A172 (cell line): ENCODE measurements around the gene IGF2R. TPM values are rescaled to one million over a fixed set of nuclear protein-coding genes. Genes with fewer than 3 reads are reported as not detected.
"Not testable (repeated sequence)": the region's sequence is repeated elsewhere in the genome, so short reads cannot be mapped to it uniquely, and the experiment has no call there.

Experiments
- DNase-seq: peaks from one replicate; pipeline ENCODE4 v3.0.0-alpha.2; 2015; ENCODE audit warnings: low spot score
- total RNA-seq: library from RNA; depleted of rRNA; stranded (reverse); fragments of >200 nt; shearing (Covaris generic); gene quantifications from 2 replicates; pipeline ENCODE4 v1.2.3, GENCODE V29; 2014

Gene IGF2R
- total RNA-seq, 1 experiment from 2014 or later: 99.8 TPM

DNA sequence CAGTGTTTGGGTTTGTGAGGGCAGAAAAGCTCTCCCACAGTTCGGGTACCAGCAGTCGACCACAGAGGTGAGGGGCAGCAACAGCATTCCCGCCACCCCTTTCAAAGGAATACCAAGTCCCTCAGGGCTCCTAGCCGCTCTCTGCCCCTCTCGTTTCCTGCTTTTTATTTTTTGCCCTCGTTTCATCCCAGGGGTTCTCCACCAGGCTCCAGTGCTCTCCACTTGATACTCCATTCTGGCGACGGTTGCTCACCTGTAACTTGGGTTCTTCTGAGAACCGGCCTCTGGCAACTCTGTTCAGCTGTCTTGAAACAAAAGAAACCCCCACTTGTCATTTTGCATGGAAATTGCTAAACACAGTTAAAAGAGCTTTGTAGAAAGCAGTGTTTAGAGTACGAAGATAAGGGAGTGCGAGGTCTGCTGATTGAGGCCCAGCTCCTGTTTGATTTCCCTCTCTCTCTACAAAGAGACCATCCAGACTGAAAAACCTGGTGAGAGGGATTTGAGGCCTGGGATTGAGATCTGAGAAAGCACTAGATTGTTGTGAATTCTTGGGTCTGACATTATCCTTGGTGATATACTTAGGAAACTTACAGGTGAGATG, 28.7 kb downstream of the IGF2R start:
- no peak for DNase-seq

DNA sequence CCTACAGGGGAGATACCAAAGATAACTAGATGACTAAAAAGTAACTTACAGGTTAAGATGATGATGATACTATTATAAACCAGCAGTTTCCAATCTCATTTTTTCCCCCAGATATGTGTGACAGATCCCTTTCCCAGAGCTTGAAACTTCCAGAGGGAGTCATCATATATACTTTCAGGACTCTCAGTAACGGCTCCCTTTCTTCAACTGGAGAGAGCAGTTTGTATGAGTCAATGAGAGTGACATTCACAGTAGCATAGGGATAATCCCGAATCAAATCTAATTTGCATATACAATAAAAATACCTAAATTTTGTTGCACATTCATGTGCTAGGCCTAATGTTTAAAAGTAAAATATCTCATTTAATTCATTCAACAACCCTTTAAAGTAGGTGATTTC, 29.7 kb downstream of the IGF2R start:
- no peak for DNase-seq

DNA sequence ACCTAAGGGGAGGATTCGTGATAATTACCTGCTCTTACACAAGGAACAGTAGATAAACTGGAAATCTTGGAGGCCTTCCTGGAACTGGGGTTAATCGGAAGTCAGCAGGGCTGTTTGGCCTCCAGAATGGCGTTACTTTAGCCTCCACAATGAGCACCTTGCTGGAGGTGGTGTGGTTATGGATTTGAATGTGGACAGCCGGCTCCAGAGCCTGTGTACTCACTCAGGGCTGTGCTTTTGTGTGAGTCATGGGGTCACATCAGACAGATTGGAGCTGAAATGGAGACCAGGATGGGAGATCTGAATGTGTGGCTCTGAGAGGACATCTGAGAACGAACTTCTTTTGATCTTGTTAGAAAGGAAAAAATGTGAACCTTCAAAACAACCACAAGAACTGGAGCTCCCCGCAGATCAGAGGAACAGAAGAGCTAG, 30.4 kb downstream of the IGF2R start:
- no peak for DNase-seq

DNA sequence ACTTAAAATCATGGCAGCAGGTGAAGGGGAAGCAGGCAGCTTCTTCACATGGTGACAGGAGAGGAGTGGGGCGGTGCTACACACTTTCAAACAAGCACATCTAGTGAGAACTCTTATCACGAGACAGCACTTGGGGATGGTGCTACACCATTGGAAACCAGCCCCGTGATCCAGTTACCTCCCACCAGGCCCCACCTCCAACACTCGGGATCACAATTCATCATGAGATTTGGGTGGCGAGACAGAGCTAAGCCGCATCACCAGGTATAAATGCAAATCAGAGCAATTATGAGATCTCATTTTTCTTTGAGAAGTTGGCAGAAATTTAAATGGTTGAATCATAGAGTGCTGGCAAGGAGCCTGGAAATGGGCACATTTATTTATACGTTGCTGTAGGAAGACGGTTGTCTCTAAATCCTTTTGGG, 31.4 kb downstream of the IGF2R start:
- DNase-seq: peak; percentile 85

GRCh38 chr6:160000893-160001427, 32.1 kb downstream of the IGF2R start:
- not testable (repeated sequence) for DNase-seq

GRCh38 chr6:160002882-160003281, 34.0 kb downstream of the IGF2R start:
- no peak for DNase-seq

DNA sequence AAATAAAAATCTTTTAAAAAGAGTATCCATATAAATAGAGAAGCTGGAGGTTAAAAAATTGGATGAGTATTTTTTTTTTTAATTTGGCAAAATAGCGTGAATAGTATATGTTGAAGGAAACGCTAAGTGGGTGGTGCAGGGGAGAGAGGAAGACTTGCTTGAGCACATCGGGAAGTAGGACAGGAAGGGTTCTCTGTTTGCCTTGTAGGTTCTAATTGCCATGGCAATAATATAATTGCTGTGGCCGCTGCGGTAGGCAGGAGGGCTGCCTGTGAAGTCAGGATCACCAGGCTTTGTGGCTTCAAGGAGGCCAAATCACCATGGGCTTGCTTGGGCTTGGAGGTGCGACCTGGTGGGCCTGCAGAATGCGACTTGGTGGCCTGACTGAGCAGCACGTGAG, 35.1 kb downstream of the IGF2R start:
- no peak for DNase-seq

- no peak for DNase-seq
Observed at GRCh38 chr6:160004419-160005175, 35.7 kb downstream of the IGF2R start.

DNA sequence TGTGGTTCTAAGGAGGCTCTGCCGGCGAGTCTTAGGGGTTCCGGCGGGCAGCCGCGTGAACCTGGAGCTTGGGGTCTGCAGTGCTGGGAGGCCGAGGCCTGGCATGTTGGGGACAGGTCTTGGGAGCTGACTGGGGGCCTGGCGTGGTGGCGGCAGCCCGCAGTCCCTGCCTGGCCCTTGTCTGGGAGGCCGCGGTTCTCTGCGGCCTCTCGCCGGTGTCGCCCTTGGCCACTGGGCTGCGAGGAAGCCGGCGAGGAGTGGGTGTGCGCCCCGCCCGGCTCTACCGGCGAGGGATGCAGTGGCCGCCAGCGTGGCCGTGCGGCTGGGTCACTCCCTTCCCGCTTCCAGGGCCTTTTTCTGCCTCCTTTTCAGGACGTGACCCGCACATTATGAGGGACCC, 36.3 kb downstream of the IGF2R start:
- DNase-seq: no peak

- DNase-seq: no peak
Observed at GRCh38 chr6:160005861-160006540, 37.1 kb downstream of the IGF2R start.

GRCh38 chr6:160007145-160007544, 38.3 kb downstream of the IGF2R start:
- DNase-seq: no peak

GRCh38 chr6:160007611-160008010, 38.7 kb downstream of the IGF2R start:
- DNase-seq: no peak

GRCh38 chr6:160010067-160010466, 41.2 kb downstream of the IGF2R start:
- no peak for DNase-seq

DNA sequence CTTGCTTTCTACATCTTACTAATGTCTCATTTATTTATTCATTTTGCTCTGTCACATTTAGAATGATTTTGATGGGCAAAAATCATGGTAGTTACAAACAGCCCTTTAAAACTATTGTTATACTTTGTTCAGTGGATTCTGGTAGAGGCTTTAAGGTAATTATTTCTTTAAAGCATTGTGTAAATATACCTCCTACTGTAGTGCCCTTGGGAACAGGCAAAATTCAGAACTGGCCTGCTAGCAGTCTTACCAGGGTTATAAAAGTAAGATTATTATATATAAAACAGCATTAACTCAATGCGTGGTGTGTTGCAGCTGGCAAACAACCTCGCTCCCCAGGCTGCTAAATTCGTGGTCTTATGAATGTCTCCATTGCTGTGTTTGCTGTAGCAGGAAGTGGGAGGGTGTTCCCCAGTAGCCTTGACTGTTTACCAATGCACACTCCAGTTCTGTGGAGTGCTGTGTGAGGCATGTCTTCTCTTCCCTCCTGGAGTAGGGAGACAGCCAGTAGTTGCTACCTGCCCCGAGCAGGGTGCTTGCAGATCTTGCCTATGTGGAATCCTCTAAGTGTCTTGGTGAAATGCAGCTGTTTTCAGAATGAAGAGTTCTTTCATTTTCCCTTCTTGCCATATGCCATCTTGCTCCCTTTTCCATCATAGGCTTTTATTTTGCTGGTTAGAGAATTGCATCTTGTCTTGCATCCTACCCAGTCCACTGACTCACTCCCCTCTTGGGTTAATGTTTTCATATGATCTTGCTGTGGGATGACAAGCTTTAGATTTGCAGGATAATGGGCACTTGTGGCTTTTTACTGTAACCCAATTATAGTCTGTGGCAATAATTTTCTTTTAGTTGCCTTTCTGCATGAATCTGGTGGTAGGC, 45.3 kb downstream of the IGF2R start:
- DNase-seq: no peak

DNA sequence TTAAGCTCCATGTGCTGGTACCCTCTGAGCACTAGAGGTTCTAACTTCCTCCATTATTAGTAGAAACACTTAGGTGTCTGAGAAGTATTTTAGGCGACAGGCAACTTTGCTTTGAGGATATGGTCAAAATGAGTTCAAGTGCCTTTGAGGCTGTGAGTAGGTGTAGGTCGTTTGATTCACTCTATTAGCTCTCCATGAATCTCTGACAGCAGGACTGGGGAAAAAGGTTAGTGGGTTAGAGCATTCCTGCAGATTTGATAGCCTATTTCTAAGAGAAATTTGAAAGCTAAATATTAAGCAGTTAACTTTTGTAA, 45.9 kb downstream of the IGF2R start:
- no peak for DNase-seq

- no peak for DNase-seq
Observed at GRCh38 chr6:160015778-160016684, 47.1 kb downstream of the IGF2R start.

- no peak for DNase-seq
Observed at GRCh38 chr6:160022101-160022500, 53.2 kb downstream of the IGF2R start.

GRCh38 chr6:160022793-160023192, 53.9 kb downstream of the IGF2R start:
- no peak for DNase-seq

- DNase-seq: no peak
Observed at GRCh38 chr6:160024152-160024551, 55.3 kb downstream of the IGF2R start.

DNA sequence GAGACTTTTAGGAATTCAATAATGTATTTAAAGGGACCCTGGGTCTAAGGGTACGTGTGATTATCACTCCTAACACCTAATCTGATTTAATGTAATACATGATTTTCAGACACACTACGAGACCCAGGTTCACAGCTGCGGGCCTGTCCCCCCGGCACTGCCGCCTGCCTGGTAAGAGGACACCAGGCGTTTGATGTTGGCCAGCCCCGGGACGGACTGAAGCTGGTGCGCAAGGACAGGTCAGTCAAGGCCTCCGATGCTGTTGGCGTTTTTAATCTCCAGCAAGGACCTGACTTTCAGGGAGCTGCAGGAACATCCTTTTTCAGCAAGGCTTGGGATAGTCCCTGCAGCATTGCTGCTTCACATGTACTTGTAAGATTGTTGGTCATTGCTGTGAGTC, 58.2 kb downstream of the IGF2R start:
- DNase-seq: no peak

- DNase-seq: no peak
Observed at GRCh38 chr6:160027931-160028330, 59.0 kb downstream of the IGF2R start.
